HCT116 (cell line): ENCODE results near the gene KNSTRN. TPM values are rescaled to one million over a fixed set of nuclear protein-coding genes. Genes with fewer than 3 reads are reported as not detected.

Experiments
- ATAC-seq: fragments of 200-7000 bp; cut with Tn5 transposase; 2 replicates; pipeline ENCODE4 v1.9.1; 2020; ENCODE audit warnings: mild to moderate bottlenecking, moderate library complexity
- BruUV-seq: library from RNA; stranded (reverse); fragments of 400-500 nt; replicated peaks from 2 replicates; lab custom pipeline; 2021; lab: Mats Ljungman, UMichigan
- CTCF ChIA-PET: fragments of 300-600 bp; sonication (Branson Sonifier 250); formaldehyde crosslinking; loops from one replicate; lab custom pipeline; 2021; ENCODE audit warnings: antibody characterized with exemption; lab: Charles Lee
- POLR2A ChIA-PET: fragments of 300-600, 350-600 bp; sonication (Branson Sonifier 250); formaldehyde crosslinking; loops from one replicate; lab custom pipeline; 2021; ENCODE audit warnings: antibody characterized with exemption; lab: Charles Lee
- RAD21 ChIA-PET, 2 experiments: fragments of 300-600 bp; sonication (Branson Sonifier 250); formaldehyde crosslinking; loops; one replicate each; lab custom pipeline; 2023; ENCODE audit warnings: low total read pairs in 2 of 2; ENCODE audit not compliant: uncharacterized antibody in 2 of 2, unreplicated experiment in 2 of 2, low non-redundant PET in 1 of 2; lab: Charles Lee
- DNase-seq: peaks from one replicate; pipeline ENCODE4 v3.0.0-alpha.2; 2010; ENCODE audit warnings: low read depth, low spot score
- H2AFZ ChIP-seq: fragments of 200-600 bp; shearing (Covaris generic), sonication (generic); 2 replicates; pipeline ENCODE4 v1.6.1; 2017; ENCODE audit warnings: low read depth, mixed run types, mixed read lengths, antibody characterized with exemption, low read length; ENCODE audit not compliant: poor library complexity, severe bottlenecking
- H3K27ac ChIP-seq: 2 replicates; pipeline ENCODE4 v1.5.1; 2012; ENCODE audit warnings: low read depth, low read length
- H3K27me3 ChIP-seq: fragments of 200-600 bp; sonication (generic); 2 replicates; pipeline ENCODE4 v1.6.1; 2016; ENCODE audit warnings: mixed run types, low read length, mixed read lengths; ENCODE audit not compliant: insufficient read depth
- H3K36me3 ChIP-seq, 2 experiments: fragments of 200-500 bp in 1 of 2; fragments of 200-600 bp in 1 of 2; sonication (Bioruptor generic) in 1 of 2; sonication (generic) in 1 of 2; 2 replicates each; pipeline versions ENCODE4 v1.5.1 to v1.6.1; 2014 to 2016; ENCODE audit warnings: low read length in 2 of 2, inconsistent platforms in 1 of 2, mixed read lengths in 1 of 2, mixed run types in 1 of 2; ENCODE audit not compliant: insufficient read depth in 2 of 2, control insufficient read depth in 1 of 2
- H3K4me1 ChIP-seq, 2 experiments: fragments of 200-600 bp in 1 of 2; sonication (generic) in 1 of 2; 2 replicates each; pipeline versions ENCODE4 v1.5.1 to v1.6.1; 2012 to 2017; ENCODE audit warnings: low read length in 2 of 2, inconsistent platforms in 1 of 2, mild to moderate bottlenecking in 1 of 2, mixed read lengths in 1 of 2, mixed run types in 1 of 2, moderate library complexity in 1 of 2; ENCODE audit not compliant: insufficient read depth in 2 of 2, control insufficient read depth in 1 of 2
- H3K4me2 ChIP-seq: fragments of 200-600 bp; sonication (generic); 2 replicates; pipeline ENCODE4 v1.6.1; 2017; ENCODE audit warnings: mixed run types, low read length, mixed read lengths
- H3K4me3 ChIP-seq, 2 experiments: fragments of 200-600 bp in 1 of 2; sonication (generic) in 1 of 2; replicated peaks in 1 of 2; 2 replicates each; pipeline ENCODE4 v1.5.1; 2011 to 2016; ENCODE audit warnings: low read length in 2 of 2, control low read depth in 1 of 2, low read depth in 1 of 2, mild to moderate bottlenecking in 1 of 2, mixed read lengths in 1 of 2, mixed run types in 1 of 2
- H3K79me2 ChIP-seq: fragments of 200-600 bp; sonication (generic); 2 replicates; pipeline ENCODE4 v1.6.1; 2017; ENCODE audit warnings: mild to moderate bottlenecking, mixed run types, low read length, moderate library complexity, mixed read lengths; ENCODE audit not compliant: insufficient read depth
- H3K9ac ChIP-seq: fragments of 200-600 bp; sonication (generic); 2 replicates; pipeline ENCODE4 v1.6.1; 2016; ENCODE audit warnings: low read length, mixed read lengths
- H3K9me2 ChIP-seq: fragments of 200-600 bp; sonication (generic), shearing (Covaris generic); 2 replicates; pipeline ENCODE4 v1.6.1; 2017; ENCODE audit warnings: mixed run types, mild to moderate bottlenecking, moderate library complexity; ENCODE audit not compliant: insufficient read depth
- H3K9me3 ChIP-seq, 2 experiments: fragments of 200-500 bp in 1 of 2; fragments of 200-600 bp in 1 of 2; sonication (Bioruptor generic) in 1 of 2; sonication (generic) in 1 of 2; 2 replicates each; pipeline ENCODE4 v1.6.1; 2014 to 2017; ENCODE audit warnings: low read length in 2 of 2, mixed read lengths in 2 of 2, inconsistent platforms in 1 of 2, low read depth in 1 of 2, mild to moderate bottlenecking in 1 of 2, mixed run types in 1 of 2, moderate library complexity in 1 of 2; ENCODE audit not compliant: control insufficient read depth in 1 of 2, insufficient read depth in 1 of 2
- H4K20me1 ChIP-seq: fragments of 200-600 bp; sonication (generic), shearing (Covaris generic); 2 replicates; pipeline ENCODE4 v1.6.1; 2017; ENCODE audit warnings: mixed run types, mild to moderate bottlenecking, moderate library complexity; ENCODE audit not compliant: insufficient read depth
- CBX3 ChIP-seq: IDR thresholded peaks from 2 replicates; pipeline ENCODE4 v1.6.1; 2012; ENCODE audit warnings: low read depth
- CEBPB ChIP-seq: IDR thresholded peaks from 2 replicates; pipeline ENCODE4 v1.6.1; 2012; ENCODE audit warnings: low read depth
- EGR1 ChIP-seq: IDR thresholded peaks from 2 replicates; pipeline ENCODE4 v1.6.1; 2012; ENCODE audit warnings: low read depth
- ELF1 ChIP-seq: IDR thresholded peaks from 2 replicates; pipeline ENCODE4 v1.6.1; 2012; ENCODE audit warnings: low read depth, borderline replicate concordance
- EZH2 ChIP-seq: fragments of 200-600 bp; sonication (generic); IDR thresholded peaks from 2 replicates; pipeline ENCODE4 v1.6.1; 2017; ENCODE audit warnings: antibody characterized with exemption, mixed run types
- EZH2phosphoT487 ChIP-seq: fragments of 200-600 bp; IDR thresholded peaks from 2 replicates; pipeline ENCODE4 v1.6.1; 2018; ENCODE audit warnings: antibody characterized with exemption, borderline replicate concordance
- FOSL1 ChIP-seq: IDR thresholded peaks from 2 replicates; pipeline ENCODE4 v1.6.1; 2012; ENCODE audit warnings: low read depth
- JUND ChIP-seq: IDR thresholded peaks from 2 replicates; pipeline ENCODE4 v1.6.1; 2012
- POLR2A ChIP-seq: IDR thresholded peaks from 2 replicates; pipeline ENCODE4 v1.7.0; 2011; ENCODE audit warnings: borderline replicate concordance; ENCODE audit not compliant: insufficient read depth, insufficient read length; ENCODE audit errors: extremely low read depth
- SIN3A ChIP-seq: IDR thresholded peaks from 2 replicates; pipeline ENCODE4 v1.6.1; 2012; ENCODE audit warnings: low read depth
- SP1 ChIP-seq: IDR thresholded peaks from 2 replicates; pipeline ENCODE4 v1.6.1; 2012; ENCODE audit warnings: low read depth
- SRF ChIP-seq: IDR thresholded peaks from 2 replicates; pipeline ENCODE4 v1.6.1; 2012; ENCODE audit warnings: low read depth
- YY1 ChIP-seq: IDR thresholded peaks from 2 replicates; pipeline ENCODE4 v1.6.1; 2011; ENCODE audit warnings: low read length, low read depth, moderate library complexity, mild to moderate bottlenecking; ENCODE audit not compliant: insufficient replicate concordance; ENCODE audit errors: extremely low read depth
- ZFX ChIP-seq: fragments of 450-650 bp; IDR thresholded peaks from 2 replicates; pipeline ENCODE4 v1.6.1; 2017
- ZNF274 ChIP-seq: fragments of 200-500 bp; sonication (Bioruptor generic); IDR thresholded peaks from 2 replicates; pipeline ENCODE4 v1.6.1; 2014; ENCODE audit warnings: mild to moderate bottlenecking, low read depth, low read length, inconsistent platforms
- intact Hi-C: fragments of 100-400 bp; cut with micrococcal nuclease; formaldehyde crosslinking; loops from 2 replicates; pipeline ENCODE4 v1.10.0; 2022
- total RNA-seq: library from RNA; stranded (reverse); gene quantifications from one replicate; pipeline ENCODE4 v1.2.1, GENCODE V29; 2021; ENCODE audit not compliant: unreplicated experiment
- TF ChIP-seq, protein P1 (sequence below): IDR thresholded peaks from 2 replicates; pipeline ENCODE4 v1.6.1; 2012; ENCODE audit warnings: low read depth
- TF ChIP-seq, protein P2 (sequence below): IDR thresholded peaks from 2 replicates; pipeline ENCODE4 v1.6.1; 2011; ENCODE audit warnings: mild to moderate bottlenecking, low read length, moderate library complexity; ENCODE audit not compliant: insufficient replicate concordance; ENCODE audit errors: extremely low read depth
- TF ChIP-seq, protein P3 (sequence below): IDR thresholded peaks from 2 replicates; pipeline ENCODE4 v1.6.1; 2012
- TF ChIP-seq, protein P4 (sequence below): IDR thresholded peaks from 2 replicates; pipeline ENCODE4 v1.6.1; 2012
- TF ChIP-seq, protein P5 (sequence below), 3 experiments: fragments of 200-600 bp in 1 of 3; sonication (generic) in 1 of 3; IDR thresholded peaks in 2 of 3; conservative IDR thresholded peaks in 1 of 3; 2 replicates each; pipeline ENCODE4 v1.5.1; 2012 to 2017; ENCODE audit warnings: low read depth in 2 of 3, low read length in 2 of 3, antibody characterized with exemption in 1 of 3, borderline replicate concordance in 1 of 3, control low read depth in 1 of 3, mild to moderate bottlenecking in 1 of 3, mixed read lengths in 1 of 3, mixed run types in 1 of 3, moderate library complexity in 1 of 3; ENCODE audit not compliant: insufficient read depth in 1 of 3

The KNSTRN gene
- total RNA-seq, 1 experiment from 2014 or later, result 84.1 TPM

DNA sequence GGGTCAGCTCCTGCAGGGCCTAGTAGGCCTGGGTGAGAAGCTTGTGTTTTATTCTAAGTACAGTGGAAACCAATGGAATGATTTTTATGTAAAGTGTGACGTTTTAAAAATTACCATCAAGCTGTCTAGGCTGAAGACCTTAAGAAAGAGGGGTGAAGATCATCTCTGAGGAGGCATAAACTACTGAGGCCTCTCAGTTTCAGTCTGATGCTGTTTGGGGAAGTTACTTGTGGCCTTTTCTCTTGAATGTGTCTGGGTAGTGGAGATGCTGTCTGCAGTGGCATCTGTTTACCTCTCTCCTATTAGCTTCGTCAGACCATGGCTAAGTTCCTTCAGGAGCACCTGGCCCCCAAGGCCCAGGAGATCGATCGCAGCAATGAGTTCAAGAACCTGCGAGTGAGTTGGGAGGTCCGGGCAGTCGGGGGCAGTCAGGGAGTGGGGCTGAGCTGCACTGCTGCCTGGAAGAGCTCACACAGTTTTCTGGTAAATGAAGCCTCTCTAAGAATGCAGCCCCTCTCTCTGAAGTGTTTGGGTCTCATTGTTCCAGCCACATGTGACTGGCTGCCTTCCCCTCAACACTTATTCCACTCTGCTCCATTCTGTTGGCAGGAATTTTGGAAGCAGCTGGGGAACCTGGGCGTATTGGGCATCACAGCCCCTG, 24.9 kb downstream of the KNSTRN start:
- ChIA-PET RAD21 (no interaction called here), CTCF (interaction anchor here (1.0 kb wide), 1 partner anchor 63 kb away, joined by 3 read pairs; no protein-coding TSS in a partner anchor)
- no peaks in the 10 kb centered on the region for H3K27me3 ChIP-seq
- peaks cover 27% of the 10 kb centered on the region for H3K79me2 ChIP-seq
- H3K9me2 ChIP-seq, result no peaks in the 10 kb centered on the region
- no peak for ATAC-seq
- peaks cover 4 to 16% of the 10 kb centered on the region in 2 experiments; a peak in 3 of 4 replicates for H3K4me1 ChIP-seq
- peak overlapping the region; percentile 83; the same call in 1 of the 2 replicates for H3K4me2 ChIP-seq
- intact Hi-C loops, result no loop called here
- no peak overlapping the region for H2AFZ ChIP-seq
- no TSS peak for BruUV-seq
- no peak overlapping the region for H3K27ac ChIP-seq
- no peak for TF ChIP-seq SIN3A
- TF ChIP-seq CBX3, result no peak
- TF ChIP-seq YY1, result no peak
- no peak for TF ChIP-seq JUND
- TF ChIP-seq SP1, result no peak
- TF ChIP-seq, protein P1, sequence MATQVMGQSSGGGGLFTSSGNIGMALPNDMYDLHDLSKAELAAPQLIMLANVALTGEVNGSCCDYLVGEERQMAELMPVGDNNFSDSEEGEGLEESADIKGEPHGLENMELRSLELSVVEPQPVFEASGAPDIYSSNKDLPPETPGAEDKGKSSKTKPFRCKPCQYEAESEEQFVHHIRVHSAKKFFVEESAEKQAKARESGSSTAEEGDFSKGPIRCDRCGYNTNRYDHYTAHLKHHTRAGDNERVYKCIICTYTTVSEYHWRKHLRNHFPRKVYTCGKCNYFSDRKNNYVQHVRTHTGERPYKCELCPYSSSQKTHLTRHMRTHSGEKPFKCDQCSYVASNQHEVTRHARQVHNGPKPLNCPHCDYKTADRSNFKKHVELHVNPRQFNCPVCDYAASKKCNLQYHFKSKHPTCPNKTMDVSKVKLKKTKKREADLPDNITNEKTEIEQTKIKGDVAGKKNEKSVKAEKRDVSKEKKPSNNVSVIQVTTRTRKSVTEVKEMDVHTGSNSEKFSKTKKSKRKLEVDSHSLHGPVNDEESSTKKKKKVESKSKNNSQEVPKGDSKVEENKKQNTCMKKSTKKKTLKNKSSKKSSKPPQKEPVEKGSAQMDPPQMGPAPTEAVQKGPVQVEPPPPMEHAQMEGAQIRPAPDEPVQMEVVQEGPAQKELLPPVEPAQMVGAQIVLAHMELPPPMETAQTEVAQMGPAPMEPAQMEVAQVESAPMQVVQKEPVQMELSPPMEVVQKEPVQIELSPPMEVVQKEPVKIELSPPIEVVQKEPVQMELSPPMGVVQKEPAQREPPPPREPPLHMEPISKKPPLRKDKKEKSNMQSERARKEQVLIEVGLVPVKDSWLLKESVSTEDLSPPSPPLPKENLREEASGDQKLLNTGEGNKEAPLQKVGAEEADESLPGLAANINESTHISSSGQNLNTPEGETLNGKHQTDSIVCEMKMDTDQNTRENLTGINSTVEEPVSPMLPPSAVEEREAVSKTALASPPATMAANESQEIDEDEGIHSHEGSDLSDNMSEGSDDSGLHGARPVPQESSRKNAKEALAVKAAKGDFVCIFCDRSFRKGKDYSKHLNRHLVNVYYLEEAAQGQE, result no peak
- no peak for TF ChIP-seq ZFX
- TF ChIP-seq EZH2phosphoT487, result no peak
- no peak for TF ChIP-seq CEBPB
- TF ChIP-seq FOSL1, result no peak
- no peak for TF ChIP-seq ZNF274
- TF ChIP-seq ELF1, result no peak
- TF ChIP-seq, protein P2, sequence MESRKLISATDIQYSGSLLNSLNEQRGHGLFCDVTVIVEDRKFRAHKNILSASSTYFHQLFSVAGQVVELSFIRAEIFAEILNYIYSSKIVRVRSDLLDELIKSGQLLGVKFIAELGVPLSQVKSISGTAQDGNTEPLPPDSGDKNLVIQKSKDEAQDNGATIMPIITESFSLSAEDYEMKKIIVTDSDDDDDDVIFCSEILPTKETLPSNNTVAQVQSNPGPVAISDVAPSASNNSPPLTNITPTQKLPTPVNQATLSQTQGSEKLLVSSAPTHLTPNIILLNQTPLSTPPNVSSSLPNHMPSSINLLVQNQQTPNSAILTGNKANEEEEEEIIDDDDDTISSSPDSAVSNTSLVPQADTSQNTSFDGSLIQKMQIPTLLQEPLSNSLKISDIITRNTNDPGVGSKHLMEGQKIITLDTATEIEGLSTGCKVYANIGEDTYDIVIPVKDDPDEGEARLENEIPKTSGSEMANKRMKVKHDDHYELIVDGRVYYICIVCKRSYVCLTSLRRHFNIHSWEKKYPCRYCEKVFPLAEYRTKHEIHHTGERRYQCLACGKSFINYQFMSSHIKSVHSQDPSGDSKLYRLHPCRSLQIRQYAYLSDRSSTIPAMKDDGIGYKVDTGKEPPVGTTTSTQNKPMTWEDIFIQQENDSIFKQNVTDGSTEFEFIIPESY, result no peak
- no peak for TF ChIP-seq EGR1
- TF ChIP-seq, protein P3, sequence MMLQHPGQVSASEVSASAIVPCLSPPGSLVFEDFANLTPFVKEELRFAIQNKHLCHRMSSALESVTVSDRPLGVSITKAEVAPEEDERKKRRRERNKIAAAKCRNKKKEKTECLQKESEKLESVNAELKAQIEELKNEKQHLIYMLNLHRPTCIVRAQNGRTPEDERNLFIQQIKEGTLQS, result no peak
- TF ChIP-seq EZH2, result no peak
- TF ChIP-seq, protein P4, sequence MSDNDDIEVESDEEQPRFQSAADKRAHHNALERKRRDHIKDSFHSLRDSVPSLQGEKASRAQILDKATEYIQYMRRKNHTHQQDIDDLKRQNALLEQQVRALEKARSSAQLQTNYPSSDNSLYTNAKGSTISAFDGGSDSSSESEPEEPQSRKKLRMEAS, result no peak
- TF ChIP-seq SRF, result no peak
- TF ChIP-seq, protein P5, sequence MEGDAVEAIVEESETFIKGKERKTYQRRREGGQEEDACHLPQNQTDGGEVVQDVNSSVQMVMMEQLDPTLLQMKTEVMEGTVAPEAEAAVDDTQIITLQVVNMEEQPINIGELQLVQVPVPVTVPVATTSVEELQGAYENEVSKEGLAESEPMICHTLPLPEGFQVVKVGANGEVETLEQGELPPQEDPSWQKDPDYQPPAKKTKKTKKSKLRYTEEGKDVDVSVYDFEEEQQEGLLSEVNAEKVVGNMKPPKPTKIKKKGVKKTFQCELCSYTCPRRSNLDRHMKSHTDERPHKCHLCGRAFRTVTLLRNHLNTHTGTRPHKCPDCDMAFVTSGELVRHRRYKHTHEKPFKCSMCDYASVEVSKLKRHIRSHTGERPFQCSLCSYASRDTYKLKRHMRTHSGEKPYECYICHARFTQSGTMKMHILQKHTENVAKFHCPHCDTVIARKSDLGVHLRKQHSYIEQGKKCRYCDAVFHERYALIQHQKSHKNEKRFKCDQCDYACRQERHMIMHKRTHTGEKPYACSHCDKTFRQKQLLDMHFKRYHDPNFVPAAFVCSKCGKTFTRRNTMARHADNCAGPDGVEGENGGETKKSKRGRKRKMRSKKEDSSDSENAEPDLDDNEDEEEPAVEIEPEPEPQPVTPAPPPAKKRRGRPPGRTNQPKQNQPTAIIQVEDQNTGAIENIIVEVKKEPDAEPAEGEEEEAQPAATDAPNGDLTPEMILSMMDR (IDR thresholded peaks at IDR 0.05 in 2 of 3, conservative IDR thresholded peaks at IDR 0.05 in 1 of 3; ENCODE audit: borderline replicate concordance in 1 of 3, insufficient read depth in 1 of 3, low read depth in 2 of 3, low read length in 2 of 3), result no peak
- no peak for TF ChIP-seq POLR2A
- TF ChIP-seq, all 23 proteins: peak for 0
- Histone ChIP-seq H3K36me3 (peaks cover 27 to 33% of the 10 kb centered on the region in 2 experiments; a peak in 3 of 4 replicates), H3K9me3 (no peaks in the 10 kb centered on the region), H3K9ac (no peak overlapping the region), H3K4me3 (no peak overlapping the region; a peak in 1 of 4 replicates), H4K20me1 (no peaks in the 10 kb centered on the region)
- DNase-seq, result no peak
- POLR2A ChIA-PET, result interaction anchor here (1.0 kb wide), 1 partner anchor 13 kb away, joined by 3 read pairs; no protein-coding TSS in a partner anchor
